NCI-H1417 (cell line): ENCODE results near the gene GLCE.
"Not testable (repeated sequence)": the region's sequence is repeated elsewhere in the genome, so short reads cannot be mapped to it uniquely, and the experiment has no call there.

Experiments
- DNase-seq, 3 experiments: peaks; one replicate each; lab custom pipeline; 2025; lab: John Stamatoyannopoulos, UW

Gene GLCE

DNA sequence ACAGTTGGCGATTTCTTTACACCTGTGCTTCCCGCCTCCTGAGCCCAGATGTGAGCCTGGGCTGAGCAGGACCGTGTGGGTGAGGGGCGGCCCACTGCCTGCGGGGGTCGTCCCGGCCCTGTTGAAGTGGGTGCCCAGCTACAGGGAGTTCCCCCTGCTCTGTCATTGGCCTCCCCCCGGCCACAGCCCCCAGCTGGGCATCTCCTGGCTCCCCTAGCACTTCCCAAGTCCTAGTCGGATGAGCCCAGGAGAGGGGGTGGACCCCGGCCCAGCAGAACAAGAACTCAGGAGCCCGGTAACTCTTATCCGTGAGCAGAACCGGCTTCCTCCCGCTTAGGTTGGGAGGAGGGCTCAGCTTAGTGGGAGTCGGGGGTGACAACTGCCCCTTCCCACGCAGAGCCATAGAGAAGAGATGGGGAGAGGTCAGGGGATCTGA lies 139.0 kb downstream of the GLCE start:
- peak in 2 of 3 experiments; percentile 52 to 53 for DNase-seq

DNA sequence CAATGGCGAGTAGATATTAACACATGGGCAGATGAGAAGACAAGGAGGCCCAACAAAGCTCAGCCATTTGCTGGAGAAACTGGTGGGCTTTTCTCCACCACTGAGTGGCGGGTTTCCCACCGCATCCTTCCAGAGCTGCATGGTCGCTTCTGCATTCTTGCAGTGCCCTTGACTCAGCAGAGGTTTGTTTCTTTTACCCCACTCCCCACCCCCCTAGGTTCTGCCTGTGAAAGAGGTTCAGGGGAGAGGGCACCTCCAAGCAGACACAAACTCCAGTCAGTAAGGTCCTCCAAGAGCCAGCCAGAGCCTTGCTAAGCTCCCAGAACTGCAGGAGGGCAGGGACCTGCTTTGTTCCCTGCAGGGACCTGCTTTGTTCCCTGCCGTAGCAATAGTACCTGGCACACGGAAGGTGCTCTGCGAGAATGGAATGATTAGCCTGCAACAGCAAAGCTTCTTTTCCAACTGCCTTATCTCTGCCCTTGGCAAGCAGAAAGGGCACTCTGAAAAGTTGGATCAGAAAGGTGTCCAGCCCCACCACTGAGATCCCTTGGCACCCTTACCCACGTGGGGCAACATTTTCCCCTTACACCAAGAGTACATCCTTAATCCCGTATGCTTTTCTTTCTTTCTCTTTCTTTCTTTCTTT lies 139.6 kb downstream of the GLCE start:
- DNase-seq = peak in 2 of 3 experiments; percentile 62 to 76

DNA sequence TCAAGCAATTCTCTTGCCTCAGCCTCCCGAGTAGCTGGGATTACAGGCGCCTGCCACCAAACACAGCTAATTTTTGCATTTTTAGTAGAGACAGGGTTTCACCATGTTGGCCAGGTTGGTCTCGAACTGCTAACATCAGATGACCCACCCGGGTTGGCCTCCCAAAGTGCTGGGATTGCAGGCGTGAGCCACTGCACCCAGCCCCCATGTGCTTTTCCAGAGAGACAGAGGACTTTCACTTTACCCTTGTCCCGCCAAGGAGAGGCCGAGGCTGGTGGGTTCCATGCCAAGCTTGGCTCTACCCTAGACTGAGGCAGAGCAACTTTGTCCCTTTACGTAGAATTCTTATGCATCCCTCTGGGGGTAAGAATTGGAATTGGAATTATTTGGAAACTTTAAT lies 140.7 kb downstream of the GLCE start:
- not testable (repeated sequence) for DNase-seq

DNA sequence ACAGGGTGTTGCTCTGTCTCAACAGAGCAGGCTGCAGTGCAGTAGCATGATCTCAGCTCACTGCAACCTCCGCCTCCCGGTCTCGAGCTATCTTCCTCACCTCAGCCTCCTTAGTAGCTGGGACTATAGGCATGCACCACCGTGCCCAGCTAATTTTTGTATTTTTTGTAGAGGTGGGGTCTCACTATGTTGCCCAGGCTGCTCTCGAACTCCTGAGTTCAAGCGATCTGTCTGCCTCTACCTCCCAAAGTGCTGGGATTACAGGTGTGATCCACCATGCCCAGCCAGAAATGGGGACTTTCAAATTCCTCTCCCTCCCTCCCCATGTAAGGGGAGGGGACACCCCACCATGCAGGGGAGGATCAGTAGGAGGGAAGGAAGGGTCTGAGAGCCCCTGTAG lies 141.7 kb downstream of the GLCE start:
- not testable (repeated sequence) for DNase-seq

DNA sequence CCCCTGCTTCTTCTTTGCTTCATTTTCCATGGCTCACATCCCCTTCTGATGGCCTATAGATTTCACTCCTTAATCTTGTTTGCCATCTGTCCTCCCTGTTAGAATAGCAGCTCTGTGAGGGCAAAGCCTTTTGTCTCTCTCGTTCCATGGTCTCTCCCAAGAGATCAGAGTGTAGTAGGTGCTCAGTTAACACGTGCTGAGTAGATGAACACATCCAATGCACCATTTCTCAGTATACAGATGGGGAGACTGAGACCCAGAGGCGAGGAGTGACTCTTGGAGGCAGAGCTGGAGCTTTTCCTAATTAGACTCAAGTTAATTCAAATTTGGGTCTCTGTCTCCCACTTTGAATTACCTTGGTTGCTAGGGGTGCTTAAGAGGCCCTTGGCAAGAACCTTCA lies 142.5 kb downstream of the GLCE start:
- DNase-seq = no peak

DNA sequence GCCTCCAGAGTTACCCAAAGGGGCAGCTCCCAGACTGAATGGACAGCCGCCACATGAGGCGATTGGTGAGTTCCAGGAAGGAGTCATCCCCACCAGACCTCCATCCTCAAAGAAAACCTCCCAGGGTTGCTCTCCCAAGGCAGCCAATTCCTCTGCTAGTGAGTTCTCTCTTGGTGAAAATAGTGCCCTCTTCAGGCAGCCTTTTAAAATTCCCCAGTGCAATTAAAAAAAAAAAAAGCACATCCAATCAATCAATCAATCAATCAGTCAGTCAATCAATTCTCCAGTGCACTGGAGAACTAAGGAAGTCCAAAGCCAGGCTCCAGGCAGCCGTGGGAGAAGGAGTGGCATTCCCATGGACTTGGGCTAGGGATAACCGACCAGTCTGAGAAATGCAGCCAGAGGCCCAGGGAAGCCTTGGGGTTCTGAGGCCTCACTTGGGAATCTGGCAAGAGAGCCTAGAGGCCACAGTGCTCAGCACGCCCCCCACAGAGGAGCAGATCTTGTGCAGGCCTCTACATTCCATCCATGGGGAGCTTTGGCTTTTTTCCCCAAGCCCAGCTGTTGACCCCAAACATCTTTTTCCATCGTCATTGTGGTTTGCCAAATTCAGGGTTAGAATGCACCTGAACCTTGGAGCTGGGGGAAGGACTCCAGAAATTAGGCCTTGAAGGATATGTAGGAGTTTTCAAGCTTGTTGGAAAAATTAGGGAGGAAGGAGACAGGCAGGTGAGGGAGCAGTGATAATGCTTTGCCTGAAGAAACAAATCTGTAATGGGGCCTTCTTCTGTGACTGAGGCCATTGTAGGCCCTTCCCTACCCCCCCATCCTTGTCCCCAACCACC lies 143.1 kb downstream of the GLCE start:
- no peak for DNase-seq

DNA sequence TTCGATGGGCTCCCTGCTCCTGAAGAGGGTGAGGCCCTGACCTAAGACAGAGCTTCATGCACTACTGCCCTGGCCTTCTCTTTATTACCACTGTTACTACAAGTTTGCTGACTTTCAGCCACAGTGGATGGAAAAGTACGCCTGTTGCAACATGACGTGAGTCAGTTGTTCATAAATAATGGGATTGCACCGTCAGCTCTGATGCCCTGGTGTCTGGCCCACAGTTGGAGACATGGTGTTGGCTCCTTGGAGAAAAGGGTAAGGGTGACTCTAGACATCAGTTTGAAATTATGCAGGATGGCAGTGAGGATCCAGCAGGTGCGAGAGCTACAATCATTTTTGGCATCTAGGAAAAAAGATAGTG lies 143.7 kb downstream of the GLCE start:
- no peak for DNase-seq

DNA sequence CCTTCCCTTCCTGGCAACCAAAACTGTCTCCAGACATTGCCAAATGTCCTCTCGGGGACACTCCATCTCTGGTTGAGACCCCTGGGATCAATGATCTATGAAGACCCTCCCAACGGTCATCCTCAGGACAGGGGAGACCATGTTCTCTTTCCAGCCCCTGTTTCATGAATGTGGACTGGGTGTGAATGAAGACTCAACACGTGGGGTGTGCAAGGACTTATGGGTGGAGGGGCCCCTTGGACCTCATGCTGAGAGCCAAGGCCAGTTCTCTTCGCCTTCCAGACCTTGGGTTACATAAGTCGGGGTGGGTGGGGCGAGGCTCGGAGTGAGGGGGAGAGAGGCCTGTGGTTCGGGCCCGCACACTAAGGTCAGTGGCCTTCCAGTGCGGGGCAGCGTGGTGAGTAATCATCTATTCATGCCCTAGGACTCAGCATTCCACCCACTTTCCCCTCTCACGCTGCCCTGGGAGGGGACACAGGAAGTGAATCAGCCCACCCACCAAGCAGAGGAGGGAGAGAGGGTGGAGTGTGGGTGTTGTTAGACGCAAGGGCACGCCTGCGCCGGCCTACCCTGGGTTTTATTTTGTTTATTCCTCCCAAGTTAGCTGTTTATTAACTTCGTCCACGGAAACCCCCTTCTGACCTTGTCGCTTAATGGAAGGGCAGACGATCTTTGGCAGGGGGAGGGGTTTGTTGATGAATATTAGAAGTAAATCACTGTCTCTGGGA lies 144.9 kb downstream of the GLCE start:
- no peak for DNase-seq

DNA sequence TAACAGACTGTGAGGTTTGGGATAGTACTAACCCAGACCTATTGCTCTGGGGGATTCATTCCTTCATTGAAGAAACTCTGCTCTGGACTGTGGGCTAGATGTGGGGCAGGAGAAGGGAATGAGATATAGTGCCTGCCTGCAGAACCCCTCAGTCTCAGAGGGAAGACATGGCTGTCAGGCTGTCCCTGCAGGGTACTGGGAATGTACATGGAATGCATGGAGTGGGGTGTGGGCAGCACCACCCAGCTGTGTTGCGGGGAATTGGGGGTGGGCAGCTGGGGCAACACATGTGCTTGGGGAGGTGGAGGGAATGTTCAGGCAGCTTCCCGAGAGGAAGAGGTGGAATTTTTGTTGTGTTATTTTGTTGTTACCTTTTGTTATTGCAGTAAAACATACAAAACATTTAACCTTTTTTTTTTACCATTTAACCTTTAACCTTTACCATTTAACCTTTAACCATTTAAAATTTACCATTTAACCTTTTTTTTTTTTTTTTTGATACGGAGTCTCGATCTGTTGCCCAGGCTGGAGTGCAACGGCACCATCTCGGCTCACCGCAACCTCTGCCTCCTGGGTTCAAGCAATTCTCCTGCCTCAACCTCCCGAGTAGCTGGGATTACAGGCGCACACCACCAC lies 145.6 kb downstream of the GLCE start:
- DNase-seq = no peak

DNA sequence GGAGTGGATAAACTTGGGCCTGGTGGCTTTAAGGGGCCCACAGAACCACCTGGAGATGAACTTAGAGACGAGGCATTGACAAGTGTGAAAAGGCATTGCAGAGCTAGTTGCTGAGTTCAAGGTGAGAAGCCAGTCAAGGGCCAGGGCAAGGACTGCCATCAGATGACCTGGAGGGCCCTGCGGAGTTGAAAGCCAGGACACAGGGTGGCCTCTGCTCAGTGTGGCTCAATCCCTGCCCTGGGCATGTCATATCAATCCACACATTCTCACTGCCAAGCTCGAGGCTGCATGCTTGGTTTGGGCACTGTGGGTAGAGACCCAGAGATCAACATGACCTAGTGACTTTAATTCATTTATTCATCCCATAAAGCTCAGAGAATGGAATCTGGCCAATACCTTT lies 147.5 kb downstream of the GLCE start:
- no peak for DNase-seq

DNA sequence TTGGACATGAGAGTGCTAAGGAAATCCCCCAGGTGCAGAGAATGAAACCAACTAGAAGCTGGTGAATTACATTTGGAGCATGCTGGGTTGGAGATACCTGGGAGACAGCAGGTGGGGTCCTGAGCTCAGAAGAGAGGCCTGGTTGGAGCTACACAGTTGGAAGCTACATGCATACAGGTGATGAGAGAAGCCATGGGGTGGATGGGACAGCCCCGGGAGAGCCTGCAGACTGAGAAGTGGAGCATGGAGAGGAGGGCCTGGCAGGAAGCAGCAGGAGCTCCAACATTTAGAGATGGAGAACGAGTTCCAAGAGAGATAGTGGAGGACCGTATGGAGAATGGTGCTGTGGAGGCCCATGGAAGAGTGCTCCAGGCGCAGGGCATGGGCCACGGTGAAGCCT lies 148.5 kb downstream of the GLCE start:
- no peak for DNase-seq

DNA sequence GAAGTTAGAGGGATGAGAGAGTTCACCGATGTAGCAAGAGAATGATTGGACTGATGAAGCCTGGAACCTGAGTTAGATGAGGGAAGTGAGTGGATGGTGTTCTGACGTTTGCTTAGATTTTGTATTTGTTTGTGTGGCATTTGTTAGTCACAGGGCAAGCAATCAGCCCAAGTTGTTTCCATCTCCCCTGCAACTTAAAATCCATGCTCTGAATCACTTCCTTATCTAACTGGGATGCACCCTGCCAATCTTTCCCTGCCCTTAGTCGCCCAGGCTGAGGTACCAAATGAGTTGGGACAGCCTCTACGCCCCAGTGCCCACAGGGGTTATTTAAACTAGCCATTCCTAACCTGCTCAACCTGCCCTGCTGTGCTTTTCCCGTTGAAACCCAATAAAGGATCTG lies 150.9 kb downstream of the GLCE start:
- no peak for DNase-seq

DNA sequence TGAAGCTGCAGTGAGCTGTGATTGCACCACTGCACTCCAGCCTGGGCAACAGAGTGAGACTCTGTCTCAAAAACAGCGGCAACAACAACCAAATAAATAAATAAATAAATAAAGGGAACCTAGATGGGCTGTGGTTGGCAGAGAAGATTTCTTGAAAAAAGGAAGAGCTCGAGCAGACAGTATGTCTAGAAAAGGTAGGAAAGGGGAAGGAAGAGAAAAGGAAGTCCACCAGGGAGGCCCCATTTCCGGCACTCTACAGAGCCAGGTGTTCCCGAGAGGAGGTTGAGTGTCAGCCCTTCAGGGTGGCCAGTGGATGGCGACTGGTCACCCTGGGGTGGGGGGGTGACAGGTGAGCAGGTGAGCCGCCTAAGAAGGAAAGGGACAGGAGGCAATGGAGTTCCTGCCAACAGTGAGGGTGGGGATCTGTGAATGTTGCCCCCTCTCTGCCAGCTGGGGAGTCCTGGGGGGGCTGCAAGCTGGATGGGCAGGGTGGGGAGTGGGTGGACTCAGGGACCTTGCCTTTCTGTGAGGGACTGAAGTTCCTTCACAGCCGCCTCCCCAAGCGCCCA lies 153.1 kb downstream of the GLCE start:
- DNase-seq = no peak

DNA sequence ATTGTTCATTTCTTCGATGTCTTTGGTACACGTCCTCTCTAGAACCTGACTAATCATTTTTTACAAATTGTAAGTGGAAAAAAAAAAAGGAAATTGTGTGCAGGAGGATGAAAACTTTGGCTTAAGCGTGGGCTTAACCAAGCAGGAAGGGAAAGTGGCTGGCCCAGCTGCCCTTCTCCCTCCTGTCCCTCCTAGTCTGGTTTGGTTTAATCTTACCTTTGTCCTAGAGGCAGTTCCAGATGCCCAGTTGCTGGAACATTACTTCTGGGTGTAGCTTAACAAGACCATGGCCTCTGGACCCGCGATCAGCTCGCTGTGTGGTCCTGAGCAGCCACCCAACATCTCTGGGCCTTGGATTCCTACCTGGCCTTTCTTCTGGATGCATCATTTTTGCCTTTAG lies 153.7 kb downstream of the GLCE start:
- DNase-seq = no peak

DNA sequence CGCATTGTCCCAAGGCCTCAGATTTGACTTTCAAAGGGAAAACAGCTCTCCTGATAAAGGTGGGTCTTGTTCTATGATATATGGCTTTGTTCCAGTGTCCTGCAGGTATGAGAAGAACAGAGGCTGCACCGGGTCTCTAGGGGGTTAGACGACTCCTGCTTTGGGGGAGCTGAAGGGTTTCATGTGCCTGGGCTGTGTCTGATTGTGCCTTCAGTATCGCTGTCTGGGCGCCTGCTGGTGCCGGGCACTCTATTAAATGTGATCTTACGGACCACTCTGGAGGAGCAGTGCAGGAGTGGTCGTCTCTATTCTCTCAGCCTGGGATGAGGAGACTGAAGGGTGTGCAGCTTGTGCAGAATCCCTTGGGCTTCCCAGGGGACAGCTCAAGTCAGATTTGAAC lies 154.3 kb downstream of the GLCE start:
- no peak for DNase-seq

DNA sequence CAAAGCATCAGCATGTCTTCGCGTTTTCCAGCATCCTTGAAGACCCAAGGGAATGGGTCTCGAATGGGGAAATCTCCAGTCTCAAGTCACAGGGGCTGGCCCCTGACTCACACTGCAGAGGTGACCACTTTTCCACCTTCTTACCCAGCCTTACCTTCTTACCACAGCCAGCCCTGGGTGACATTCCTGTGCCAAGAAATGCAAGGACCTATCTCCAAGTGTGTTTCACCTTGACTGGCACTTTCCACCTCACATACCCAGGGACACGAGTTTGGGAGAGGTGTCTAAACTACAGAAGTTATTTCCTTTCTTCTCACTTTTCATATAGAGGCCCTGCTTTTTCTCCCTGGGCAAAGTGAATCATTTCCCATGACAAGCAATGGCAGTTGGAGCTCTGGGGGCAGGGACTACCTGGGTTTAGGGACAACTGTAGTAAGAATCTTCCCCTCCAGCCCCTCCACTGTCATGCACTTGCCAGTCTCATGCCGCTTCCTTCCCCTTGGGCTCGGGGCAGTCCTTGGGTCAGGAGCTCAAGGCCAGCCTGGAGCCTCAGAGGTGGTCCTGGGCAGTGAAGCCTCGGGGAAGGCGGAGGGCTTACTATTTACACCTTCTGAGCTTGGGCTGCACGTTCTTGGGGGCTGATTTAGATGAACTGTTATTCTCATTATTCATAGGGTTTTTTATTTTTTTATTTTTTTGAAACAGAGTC lies 155.1 kb downstream of the GLCE start:
- DNase-seq = no peak

DNA sequence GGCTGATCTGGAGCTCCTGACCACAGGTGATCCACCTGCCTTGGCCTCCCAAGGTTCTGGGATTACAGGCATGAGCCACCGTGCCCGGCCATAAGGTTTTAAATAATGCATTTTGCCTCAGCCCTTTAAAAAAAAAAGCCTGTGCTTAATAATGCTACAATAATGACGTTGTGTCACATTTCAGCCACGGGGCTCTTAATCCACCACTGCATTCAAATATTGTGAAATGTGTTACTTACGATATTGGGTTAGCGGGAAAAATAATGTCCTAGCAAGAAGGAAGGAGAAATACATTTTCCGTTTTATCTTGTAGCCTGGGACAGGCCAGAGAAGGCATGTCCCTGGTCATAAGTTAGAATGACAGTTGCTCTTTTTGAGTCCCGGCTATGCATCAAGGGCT lies 155.9 kb downstream of the GLCE start:
- no peak for DNase-seq

DNA sequence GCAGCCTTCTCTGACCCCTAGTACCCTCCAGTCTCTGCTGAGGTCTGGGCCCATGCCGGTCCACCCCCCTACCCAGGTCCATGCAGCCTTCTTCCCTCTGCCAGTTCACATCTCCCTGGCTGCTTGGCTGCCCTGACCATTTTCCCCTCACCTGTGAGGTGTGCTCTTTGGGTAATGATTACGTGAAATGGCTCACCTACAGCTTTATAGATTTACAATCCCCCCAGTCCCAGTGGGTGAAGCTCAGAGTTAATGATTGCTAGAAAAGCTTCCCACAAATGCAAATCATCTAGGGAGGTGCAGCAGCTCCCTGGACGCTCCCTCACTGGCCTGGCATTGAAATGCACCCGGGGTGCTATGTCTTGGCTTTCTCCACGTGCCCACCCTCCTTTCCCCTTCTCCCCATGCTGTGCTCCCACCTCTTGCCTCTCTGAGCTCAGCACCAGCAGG lies 157.0 kb downstream of the GLCE start:
- DNase-seq = no peak

DNA sequence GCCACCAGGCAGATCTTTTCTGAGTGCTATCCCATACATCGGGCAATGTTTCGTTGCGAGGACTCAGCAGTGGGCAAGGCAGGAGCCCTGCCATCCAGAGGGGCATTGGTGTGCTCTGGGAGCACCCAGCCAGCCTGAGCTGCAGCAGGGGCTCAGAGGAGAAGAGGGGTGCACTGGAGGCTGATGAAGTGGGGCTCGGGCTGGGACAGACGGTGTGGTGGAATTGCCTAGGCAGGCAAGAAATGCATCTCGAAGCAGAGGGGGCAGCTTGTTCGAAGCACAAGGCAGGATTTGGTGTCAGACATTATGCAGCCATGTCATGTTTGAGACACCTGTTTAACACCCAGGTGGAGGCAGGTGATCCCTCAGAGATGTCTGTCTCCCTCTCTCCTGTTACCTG lies 157.6 kb downstream of the GLCE start:
- DNase-seq = no peak

DNA sequence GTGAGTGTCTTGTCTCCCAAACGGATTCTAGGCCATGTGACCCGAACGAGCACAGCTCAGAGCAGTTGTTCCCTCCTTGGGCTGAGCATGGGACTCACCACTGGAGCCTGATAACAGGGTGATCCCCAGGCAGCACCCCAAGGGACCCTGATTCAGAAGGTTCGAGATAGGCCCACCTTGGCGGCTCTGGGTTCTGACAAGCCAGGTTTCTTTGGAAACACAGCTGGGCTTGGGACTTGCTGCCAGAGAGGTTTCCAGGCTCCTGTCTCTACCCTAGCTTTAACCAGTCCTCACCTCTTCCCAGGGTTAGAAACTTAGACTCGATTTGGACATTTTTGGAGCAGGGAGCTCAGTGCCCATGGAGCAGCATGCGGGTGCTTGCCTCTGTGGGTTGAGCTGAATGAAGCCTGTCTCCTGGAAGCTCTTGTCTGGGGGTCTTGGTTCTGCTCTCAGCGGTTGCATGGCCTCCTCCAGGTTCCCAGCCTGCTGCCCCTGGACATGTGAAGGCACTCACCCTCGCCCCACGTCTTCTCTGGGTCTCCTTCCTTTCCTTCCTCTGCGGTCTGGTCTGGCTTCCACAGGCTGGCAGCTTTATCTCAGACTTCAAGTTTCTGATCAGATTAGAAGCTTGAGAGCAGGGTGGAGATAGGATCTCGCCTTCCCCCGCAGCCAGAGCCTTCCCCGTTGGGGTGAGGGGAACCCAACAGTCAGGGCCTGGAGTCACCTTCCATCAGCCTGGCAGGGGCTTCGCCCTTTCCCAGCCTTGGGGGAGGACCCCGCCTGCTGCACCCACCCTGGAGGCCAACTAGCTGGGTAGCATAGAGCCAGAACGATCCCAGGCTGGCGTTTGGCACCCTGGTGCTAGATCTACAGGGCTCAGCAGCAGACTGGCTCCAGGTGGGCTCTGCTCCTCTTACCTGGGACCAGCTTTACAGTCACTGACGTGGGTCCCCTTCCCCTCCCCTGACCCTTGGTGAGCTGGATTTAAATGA lies 159.2 kb downstream of the GLCE start:
- no peak for DNase-seq
